Osteoblast (primary cell): ENCODE data around the gene OPCML. TPM values are rescaled to one million over a fixed set of nuclear protein-coding genes. Genes with fewer than 3 reads are reported as not detected.

Experiments
- DNase-seq: peaks from one replicate; pipeline ENCODE4 v3.0.0; 2011; ENCODE audit warnings: low spot score, mixed read lengths; ENCODE audit not compliant: insufficient read length; ENCODE audit errors: missing footprints
- H2AFZ ChIP-seq: 2 replicates; pipeline ENCODE4 v1.6.0; 2011; ENCODE audit warnings: mild to moderate bottlenecking, low read length
- H3K27ac ChIP-seq: 2 replicates; pipeline ENCODE4 v1.5.1; 2011; ENCODE audit warnings: mild to moderate bottlenecking, low read depth, low read length, moderate library complexity
- H3K27me3 ChIP-seq: 2 replicates; pipeline ENCODE4 v1.6.0; 2012; ENCODE audit warnings: mild to moderate bottlenecking, control low read depth, inconsistent platforms, low read length, moderate library complexity; ENCODE audit not compliant: insufficient read depth
- H3K36me3 ChIP-seq: 2 replicates; pipeline ENCODE4 v1.5.1; 2011; ENCODE audit warnings: mild to moderate bottlenecking, low read length, control low read depth, moderate library complexity; ENCODE audit not compliant: insufficient read depth
- H3K4me1 ChIP-seq: 2 replicates; pipeline ENCODE4 v1.5.1; 2011; ENCODE audit warnings: mild to moderate bottlenecking, low read length, control low read depth, moderate library complexity; ENCODE audit not compliant: insufficient read depth
- H3K4me2 ChIP-seq: 2 replicates; pipeline ENCODE4 v1.6.0; 2011; ENCODE audit warnings: mild to moderate bottlenecking, low read length; ENCODE audit not compliant: insufficient read depth
- H3K4me3 ChIP-seq: fragments of 200-600 bp; sonication (generic); 3 replicates; pipeline ENCODE4 v1.5.1; 2012; ENCODE audit warnings: mild to moderate bottlenecking, low read length, inconsistent platforms; ENCODE audit not compliant: insufficient read depth
- H3K79me2 ChIP-seq: 2 replicates; pipeline ENCODE4 v1.6.0; 2012; ENCODE audit warnings: mild to moderate bottlenecking, low read length, control low read depth, inconsistent platforms; ENCODE audit not compliant: insufficient read depth
- H3K9me3 ChIP-seq: 2 replicates; pipeline ENCODE4 v1.5.1; 2011; ENCODE audit warnings: low read depth, low read length, control low read depth
- H4K20me1 ChIP-seq: 2 replicates; pipeline ENCODE4 v1.6.0; 2012; ENCODE audit warnings: mild to moderate bottlenecking, low read length, control low read depth; ENCODE audit not compliant: insufficient read depth
- total RNA-seq: library from RNA; depleted of rRNA; stranded (reverse); fragments of >200 nt; gene quantifications from 2 replicates; pipeline ENCODE4 v1.2.3, GENCODE V29; 2012
- TF ChIP-seq, protein P1 (sequence below): IDR thresholded peaks from 2 replicates; pipeline ENCODE4 v1.5.1; 2011; ENCODE audit warnings: mild to moderate bottlenecking, low read depth, low read length, moderate library complexity; ENCODE audit errors: extremely low read depth

The OPCML gene
- total RNA-seq, 1 donor, result 0.36 TPM

DNA sequence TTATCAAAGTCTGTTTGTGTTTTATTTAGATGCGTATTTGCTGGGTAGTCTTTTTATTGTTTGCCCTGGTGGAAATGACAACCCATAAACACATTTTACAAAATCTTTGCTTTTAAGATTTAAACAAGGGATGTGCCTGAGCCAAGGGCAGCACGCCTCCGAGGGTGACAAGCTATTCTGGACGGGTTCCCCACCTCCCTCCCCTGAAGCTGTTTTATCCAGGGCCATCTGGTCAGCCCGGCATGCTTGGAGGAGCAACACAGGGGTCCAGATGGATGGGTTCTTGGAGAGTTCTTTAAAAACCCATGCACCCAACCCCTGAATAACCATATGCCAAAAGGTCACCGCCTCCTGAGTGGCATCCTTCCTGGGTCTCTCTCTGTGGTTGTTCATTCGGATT lies 408.9 kb downstream of the OPCML start:
- Histone ChIP-seq H3K36me3 (no peaks in the 10 kb centered on the region), H3K4me3 (no peak overlapping the region), H2AFZ (no peak overlapping the region), H4K20me1 (no peaks in the 10 kb centered on the region), H3K9me3 (peaks cover 2% of the 10 kb centered on the region), H3K27me3 (no peaks in the 10 kb centered on the region), H3K4me1 (no peaks in the 10 kb centered on the region), H3K27ac (no peak overlapping the region), H3K79me2 (no peaks in the 10 kb centered on the region), H3K4me2 (no peak overlapping the region)
- TF ChIP-seq, protein P1, sequence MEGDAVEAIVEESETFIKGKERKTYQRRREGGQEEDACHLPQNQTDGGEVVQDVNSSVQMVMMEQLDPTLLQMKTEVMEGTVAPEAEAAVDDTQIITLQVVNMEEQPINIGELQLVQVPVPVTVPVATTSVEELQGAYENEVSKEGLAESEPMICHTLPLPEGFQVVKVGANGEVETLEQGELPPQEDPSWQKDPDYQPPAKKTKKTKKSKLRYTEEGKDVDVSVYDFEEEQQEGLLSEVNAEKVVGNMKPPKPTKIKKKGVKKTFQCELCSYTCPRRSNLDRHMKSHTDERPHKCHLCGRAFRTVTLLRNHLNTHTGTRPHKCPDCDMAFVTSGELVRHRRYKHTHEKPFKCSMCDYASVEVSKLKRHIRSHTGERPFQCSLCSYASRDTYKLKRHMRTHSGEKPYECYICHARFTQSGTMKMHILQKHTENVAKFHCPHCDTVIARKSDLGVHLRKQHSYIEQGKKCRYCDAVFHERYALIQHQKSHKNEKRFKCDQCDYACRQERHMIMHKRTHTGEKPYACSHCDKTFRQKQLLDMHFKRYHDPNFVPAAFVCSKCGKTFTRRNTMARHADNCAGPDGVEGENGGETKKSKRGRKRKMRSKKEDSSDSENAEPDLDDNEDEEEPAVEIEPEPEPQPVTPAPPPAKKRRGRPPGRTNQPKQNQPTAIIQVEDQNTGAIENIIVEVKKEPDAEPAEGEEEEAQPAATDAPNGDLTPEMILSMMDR, result no peak
- no peak for DNase-seq

DNA sequence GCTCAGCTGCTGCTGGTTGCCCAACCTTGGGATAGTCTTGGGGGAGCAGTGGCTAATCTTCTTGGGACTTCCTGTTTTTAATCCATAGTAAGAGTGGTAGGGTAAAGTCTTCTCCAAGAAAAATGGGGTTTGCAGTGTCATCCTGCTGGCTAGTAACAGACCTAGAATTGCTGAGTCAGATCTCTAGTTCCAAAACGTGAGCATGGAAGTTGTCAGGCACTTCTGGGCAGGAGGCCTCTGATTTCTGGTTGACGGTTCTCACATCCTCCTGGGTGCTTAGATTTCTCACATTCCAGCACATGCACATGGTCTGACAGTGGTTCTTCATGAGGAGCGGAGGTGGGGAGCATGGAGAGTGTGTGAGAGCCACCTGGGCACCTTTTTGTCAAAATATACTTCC lies 410.0 kb downstream of the OPCML start:
- no peak overlapping the region for H3K4me3 ChIP-seq
- H3K9me3 ChIP-seq, result peaks cover 2% of the 10 kb centered on the region
- no peak for DNase-seq
- H3K27ac ChIP-seq, result no peak overlapping the region
- H3K36me3 ChIP-seq, result no peaks in the 10 kb centered on the region
- no peak overlapping the region for H3K4me2 ChIP-seq
- no peaks in the 10 kb centered on the region for H3K4me1 ChIP-seq
- TF ChIP-seq, protein P1, result no peak
- H2AFZ ChIP-seq, result no peak overlapping the region
- no peaks in the 10 kb centered on the region for H4K20me1 ChIP-seq
- no peaks in the 10 kb centered on the region for H3K79me2 ChIP-seq
- no peaks in the 10 kb centered on the region for H3K27me3 ChIP-seq

DNA sequence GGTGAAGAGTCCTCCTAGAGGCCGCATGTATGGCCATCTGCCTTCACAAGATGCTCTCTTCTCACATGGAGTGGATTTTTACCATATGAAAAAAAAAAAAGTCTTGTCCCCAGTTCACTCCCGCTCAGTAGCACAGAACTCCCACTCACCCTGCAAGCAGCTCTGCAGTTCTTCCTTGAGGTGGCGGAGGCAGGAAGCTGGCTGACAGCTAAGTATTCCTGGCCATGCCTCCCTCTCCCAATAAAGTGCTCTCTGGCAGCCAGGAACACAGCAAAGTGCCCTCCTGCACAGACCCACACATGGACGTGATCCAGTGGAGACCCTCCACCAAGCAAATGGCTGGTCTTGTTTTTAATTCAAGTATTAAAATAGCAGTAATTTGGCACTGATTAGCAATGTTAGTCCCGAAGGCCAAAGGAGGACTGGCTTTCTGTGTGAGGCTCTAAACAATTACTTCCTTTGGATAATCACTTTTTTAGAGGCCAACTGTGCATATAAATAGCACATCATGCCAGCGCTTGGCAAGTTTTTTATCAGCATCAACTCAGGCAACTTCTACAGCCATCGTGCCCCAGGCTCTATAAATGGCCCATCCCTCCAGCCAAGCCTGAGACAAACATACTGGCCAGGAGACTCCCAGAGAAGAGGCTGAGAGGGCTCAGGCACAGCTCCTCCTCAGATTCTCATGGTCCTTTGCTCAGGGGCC lies 413.6 kb downstream of the OPCML start:
- H3K27ac ChIP-seq, result no peak overlapping the region
- no peaks in the 10 kb centered on the region for H3K4me1 ChIP-seq
- no peaks in the 10 kb centered on the region for H3K79me2 ChIP-seq
- H3K4me3 ChIP-seq, result no peak overlapping the region
- H2AFZ ChIP-seq, result no peak overlapping the region
- TF ChIP-seq, protein P1, result no peak
- H3K36me3 ChIP-seq, result no peaks in the 10 kb centered on the region
- H4K20me1 ChIP-seq, result no peaks in the 10 kb centered on the region
- H3K4me2 ChIP-seq, result no peak overlapping the region
- DNase-seq, result no peak
- no peaks in the 10 kb centered on the region for H3K27me3 ChIP-seq
- no peaks in the 10 kb centered on the region for H3K9me3 ChIP-seq

DNA sequence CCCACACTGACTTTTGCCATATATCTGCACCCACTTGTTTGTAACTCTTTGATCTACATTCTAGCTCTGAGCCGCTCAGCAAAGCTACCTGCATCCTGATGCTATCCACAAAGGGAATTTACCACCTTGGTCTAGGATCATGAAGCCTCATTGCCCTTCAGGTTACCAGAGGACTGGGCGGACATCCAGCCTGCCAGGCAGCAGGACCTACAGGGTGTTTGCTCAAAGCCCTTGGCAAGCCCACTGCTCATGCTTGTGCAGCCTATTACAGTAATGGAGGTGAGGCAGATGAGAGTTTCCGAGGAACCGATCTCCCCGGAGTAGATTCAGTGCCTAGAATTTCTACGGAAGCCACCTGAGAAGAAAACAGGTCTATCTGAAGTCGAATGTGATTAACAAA lies 417.2 kb downstream of the OPCML start:
- TF ChIP-seq, protein P1, result no peak
- no peaks in the 10 kb centered on the region for H3K79me2 ChIP-seq
- no peak overlapping the region for H2AFZ ChIP-seq
- no peak overlapping the region for H3K4me2 ChIP-seq
- no peak for DNase-seq
- no peaks in the 10 kb centered on the region for H3K36me3 ChIP-seq
- no peak overlapping the region for H3K27ac ChIP-seq
- no peaks in the 10 kb centered on the region for H3K9me3 ChIP-seq
- H3K4me3 ChIP-seq, result no peak overlapping the region
- no peaks in the 10 kb centered on the region for H3K27me3 ChIP-seq
- H3K4me1 ChIP-seq, result no peaks in the 10 kb centered on the region
- no peaks in the 10 kb centered on the region for H4K20me1 ChIP-seq
